ENCODE data around the gene SPEF1.
A peak's percentile ranks its signal among the peaks of the same experiment; 100 is the strongest.
"Not testable (repeated sequence)": the region's sequence is repeated elsewhere in the genome, so short reads cannot be mapped to it uniquely, and the experiment has no call there.

Gene SPEF1

GRCh38 chr20:3794701-3795420 is 13.6 kb upstream of the SPEF1 start:
- Histone ChIP-seq H3K4me3 (peak overlapping the region; percentile 66 to 69), H3K27me3 (no peaks in the 10 kb centered on the region), H3K4me1 (peaks cover 0 to 38% (median 26%) of the 10 kb centered on the region in 4 donors), H3K9me3 (no peaks in the 10 kb centered on the region), H3K27ac (peak overlapping the region; percentile 93 to 97), H3K36me3 (peaks cover 8 to 18% (median 9%) of the 10 kb centered on the region in 3 donors)
- intact Hi-C loops (cut with DNase I; ENCODE audit: low total_unique reads) = no loop called here
- TF ChIP-seq CTCF (IDR thresholded peaks at IDR 0.05) = no peak
- no peak for DNase-seq

GRCh38 chr20:3794168-3794567 is 12.9 kb upstream of the SPEF1 start:
- intact Hi-C loops (cut with DNase I; ENCODE audit: low total_unique reads); H3K4me3 ChIP-seq; H3K9me3 ChIP-seq; H3K27ac ChIP-seq; H3K27me3 ChIP-seq; DNase-seq: not testable (repeated sequence)
- H3K36me3 ChIP-seq = peaks cover 5 to 16% (median 9%) of the 10 kb centered on the region in 3 donors
- H3K4me1 ChIP-seq = peaks cover 0 to 36% (median 23%) of the 10 kb centered on the region in 4 donors

GRCh38 chr20:3789201-3789600 is 8.0 kb upstream of the SPEF1 start:
- intact Hi-C loops (cut with DNase I; ENCODE audit: low total_unique reads) = loop anchor here (5.0 to 10.0 kb wide), 2 partner anchors 66 to 298 kb away; no protein-coding TSS in a partner anchor
- H3K4me1 ChIP-seq = peaks cover 0 to 24% (median 20%) of the 10 kb centered on the region in 4 donors
- H3K27me3 ChIP-seq, H3K4me3 ChIP-seq, H3K9me3 ChIP-seq, H3K36me3 ChIP-seq, DNase-seq, H3K27ac ChIP-seq: not testable (repeated sequence)

- H3K27ac ChIP-seq = no peak overlapping the region
- H3K4me1 ChIP-seq = peaks cover 0 to 29% (median 25%) of the 10 kb centered on the region in 4 donors
- no peaks in the 10 kb centered on the region for H3K27me3 ChIP-seq
- no peak for TF ChIP-seq CTCF (IDR thresholded peaks at IDR 0.05)
- H3K4me3 ChIP-seq = no peak overlapping the region
- peaks cover 0 to 7% (median 6%) of the 10 kb centered on the region in 3 donors for H3K36me3 ChIP-seq
- no peak for DNase-seq
- intact Hi-C loops (cut with DNase I; ENCODE audit: low total_unique reads) = loop anchor here (5.0 to 10.0 kb wide), 2 partner anchors 66 to 299 kb away; no protein-coding TSS in a partner anchor
- H3K9me3 ChIP-seq = no peaks in the 10 kb centered on the region
Observed at GRCh38 chr20:3788685-3789155, 7.5 kb upstream of the SPEF1 start.

- peak overlapping the region; percentile 19 to 56 for H3K4me3 ChIP-seq
- intact Hi-C loops (cut with DNase I; ENCODE audit: low total_unique reads) = loop anchor here (2.0 to 10.0 kb wide), 3 partner anchors 33 to 300 kb away; partner anchors contain the start of gene AP5S1
- no peaks in the 10 kb centered on the region for H3K27me3 ChIP-seq
- DNase-seq = no peak
- H3K4me1 ChIP-seq = peaks cover 0 to 38% (median 33%) of the 10 kb centered on the region in 4 donors
- no peaks in the 10 kb centered on the region for H3K9me3 ChIP-seq
- peak overlapping the region in 1 of 2 donors; percentile 53 for H3K27ac ChIP-seq
- no peak for TF ChIP-seq CTCF (IDR thresholded peaks at IDR 0.05)
- H3K36me3 ChIP-seq = peaks cover 0 to 7% (median 6%) of the 10 kb centered on the region in 3 donors
Observed at GRCh38 chr20:3787324-3788014, 6.2 kb upstream of the SPEF1 start.

- Histone ChIP-seq H3K27ac (peak within 1 kb of the TSS; percentile 82 to 85), H3K4me3 (peak within 1 kb of the TSS; percentile 56 to 85), H3K27me3 (no peaks in the 10 kb centered on the region), H3K4me1 (peaks cover 0 to 38% (median 35%) of the 10 kb centered on the region in 4 donors), H3K9me3 (no peaks in the 10 kb centered on the region), H3K36me3 (peaks cover 0 to 7% (median 6%) of the 10 kb centered on the region in 3 donors)
- DNase-seq = peak; percentile 87 to 94
- TF ChIP-seq CTCF (IDR thresholded peaks at IDR 0.05) = peak; percentile 73 to 80
- intact Hi-C loops (cut with DNase I; ENCODE audit: low total_unique reads) = loop anchor here (2.0 to 10.0 kb wide), 3 partner anchors 34 to 301 kb away; partner anchors contain the start of gene AP5S1
Observed at GRCh38 chr20:3786665-3787323, 5.5 kb upstream of the SPEF1 start, which contains the start of gene CENPB. TSS of gene CENPB (minus strand) at chr20:3786740. CDS start at chr20:3786483, 257 bp downstream.

Measured in tibial artery (tissue), 4 donors.